K562 (cell line): ENCODE measurements around the gene WDR91. TPM values are rescaled to one million over a fixed set of nuclear protein-coding genes. Genes with fewer than 3 reads are reported as not detected.

Source experiments
- ATAC-seq: fragments of 200-7000 bp; cut with Tn5 transposase; 3 replicates; pipeline ENCODE4 v1.9.1; 2020; ENCODE audit warnings: moderate library complexity
- BruUV-seq: library from RNA; stranded (reverse); fragments of 400-500 nt; replicated peaks from 2 replicates; lab custom pipeline; 2021; lab: Mats Ljungman, UMichigan
- CTCF ChIA-PET: fragments of 300-600 bp; formaldehyde crosslinking; extraction: SDS; loops from one replicate; lab custom pipeline; 2021; ENCODE audit warnings: low intra/inter-chr PET ratio; lab: Yijun Ruan, JAX
- POLR2A ChIA-PET: fragments of 300-600, 350-650 bp; sonication (Branson Sonifier 250); formaldehyde crosslinking; extraction: SDS; loops from one replicate; lab custom pipeline; 2021; ENCODE audit warnings: antibody characterized with exemption, inconsistent platforms; lab: Yijun Ruan, JAX
- DNase-seq, 4 experiments: peaks; one replicate each; pipeline versions ENCODE4 v3.0.0 to v3.0.0-alpha.2; 2011 to 2018; ENCODE audit warnings: low spot score in 3 of 4, mixed read lengths in 3 of 4; ENCODE audit errors: extremely low read depth in 1 of 4
- FAIRE-seq: peaks from 2 replicates; lab custom pipeline; 2011; peaks lifted over from hg19 to GRCh38; lab: Jason Lieb, UNC
- H2AFZ ChIP-seq: 2 replicates; pipeline ENCODE4 v1.6.0; 2011; ENCODE audit warnings: low read depth, low read length, control low read depth, inconsistent platforms
- H3K27ac ChIP-seq: fragments of 200-600 bp; 3 replicates; pipeline ENCODE4 v1.8.0; 2011; ENCODE audit warnings: low read depth, mild to moderate bottlenecking, control low read depth, inconsistent platforms, low read length, moderate library complexity, mixed read lengths; ENCODE audit errors: extremely low read depth
- H3K27me3 ChIP-seq, 2 experiments: fragments of 300-600 bp in 1 of 2; 2 replicates in 1 of 2; 3 replicates in 1 of 2; pipeline versions ENCODE4 v1.6.0 to v1.8.0; 2011; ENCODE audit warnings: inconsistent platforms in 2 of 2, low read length in 2 of 2, mild to moderate bottlenecking in 1 of 2, mixed read lengths in 1 of 2, moderate library complexity in 1 of 2; ENCODE audit not compliant: control insufficient read depth in 2 of 2, insufficient read depth in 2 of 2
- H3K36me3 ChIP-seq: fragments of 300-600 bp; 3 replicates; pipeline ENCODE4 v1.8.0; 2011; ENCODE audit warnings: mild to moderate bottlenecking, low read length, inconsistent platforms; ENCODE audit not compliant: control insufficient read depth, insufficient read depth
- H3K4me1 ChIP-seq, 2 experiments: fragments of 200-600 bp in 1 of 2; replicated peaks in 1 of 2; 2 replicates in 1 of 2; 3 replicates in 1 of 2; pipeline versions ENCODE4 v1.5.1 to v1.8.0; 2011; ENCODE audit warnings: inconsistent platforms in 2 of 2, low read length in 2 of 2, mild to moderate bottlenecking in 1 of 2, mixed read lengths in 1 of 2, moderate library complexity in 1 of 2; ENCODE audit not compliant: control insufficient read depth in 2 of 2, insufficient read depth in 2 of 2
- H3K4me2 ChIP-seq: 2 replicates; pipeline ENCODE4 v1.6.1; 2011; ENCODE audit warnings: low read length, control low read depth, inconsistent platforms, mixed read lengths; ENCODE audit not compliant: insufficient read depth
- H3K4me3 ChIP-seq: fragments of 200-600 bp; sonication (generic), shearing (Covaris generic); 2 replicates; pipeline ENCODE4 v1.5.1; 2016; ENCODE audit warnings: control low read depth, inconsistent platforms
- H3K79me2 ChIP-seq: fragments of 200-600 bp; 3 replicates; pipeline ENCODE4 v1.8.0; 2011; ENCODE audit warnings: low read length, inconsistent platforms; ENCODE audit not compliant: control insufficient read depth, insufficient read depth
- H3K9ac ChIP-seq, 2 experiments: 2 replicates each; pipeline versions ENCODE4 v1.6.0 to v1.6.1; 2011; ENCODE audit warnings: low read depth in 2 of 2, low read length in 2 of 2, control low read depth in 1 of 2, inconsistent platforms in 1 of 2, mild to moderate bottlenecking in 1 of 2, mixed read lengths in 1 of 2; ENCODE audit not compliant: insufficient read depth in 1 of 2
- H3K9me1 ChIP-seq: one replicate; pipeline ENCODE4 v1.6.0; 2011; ENCODE audit warnings: inconsistent platforms, mild to moderate bottlenecking, low read length, moderate library complexity; ENCODE audit not compliant: control insufficient read depth, insufficient read depth
- H3K9me3 ChIP-seq: replicated peaks from 2 replicates; pipeline ENCODE4 v1.5.1; 2011; ENCODE audit warnings: low read depth, low read length, inconsistent platforms; ENCODE audit not compliant: control insufficient read depth, insufficient read depth
- H4K20me1 ChIP-seq: replicated peaks from 2 replicates; pipeline ENCODE4 v1.6.1; 2011; ENCODE audit warnings: low read length, inconsistent platforms, mixed read lengths; ENCODE audit not compliant: control insufficient read depth, insufficient read depth
- BHLHE40 ChIP-seq: IDR thresholded peaks from 2 replicates; pipeline ENCODE4 v1.6.1; 2011; ENCODE audit warnings: low read length, improper control_type of control experiment
- HNRNPL ChIP-seq: fragments of 200-400 bp; formaldehyde crosslinking; IDR thresholded peaks from 2 replicates; pipeline ENCODE4 v1.6.1; 2017; ENCODE audit warnings: low read depth, mild to moderate bottlenecking, low read length
- MLX ChIP-seq, 2 experiments: fragments of 450-650 bp in 1 of 2; sonication (generic) in 1 of 2; formaldehyde crosslinking; conservative IDR thresholded peaks; 2 replicates each; pipeline versions ENCODE4 v1.4.0 to v1.8.1; 2020 to 2022; ENCODE audit warnings: mild to moderate bottlenecking in 1 of 2, missing genetic modification reagents in 1 of 2
- MTA3 ChIP-seq: fragments of 450-650 bp; formaldehyde crosslinking; IDR thresholded peaks from 2 replicates; pipeline ENCODE4 v1.6.1; 2017; ENCODE audit warnings: mild to moderate bottlenecking, borderline replicate concordance
- POLR2G ChIP-seq: fragments of 200-400 bp; formaldehyde crosslinking; IDR thresholded peaks from 2 replicates; pipeline ENCODE4 v1.6.1; 2017; ENCODE audit warnings: low read depth, mild to moderate bottlenecking, antibody characterized with exemption, low read length, moderate library complexity
- PPARD ChIP-seq: fragments of 250-450 bp; sonication (Bioruptor Pico); IDR thresholded peaks from 2 replicates; pipeline ENCODE4 v1.8.0; 2022; ENCODE audit warnings: inconsistent platforms, mild to moderate bottlenecking, moderate library complexity
- PTRF ChIP-seq: fragments of 450-650 bp; IDR thresholded peaks from 2 replicates; pipeline ENCODE4 v1.6.1; 2016; ENCODE audit warnings: mild to moderate bottlenecking, missing genetic modification characterization, missing compliant biosample characterization
- RHOXF2B ChIP-seq: fragments of 250-450 bp; sonication (Bioruptor Pico); conservative IDR thresholded peaks from 2 replicates; pipeline ENCODE4 v1.5.1; 2021
- SOX6 ChIP-seq: fragments of 450-650 bp; IDR thresholded peaks from 2 replicates; pipeline ENCODE4 v1.6.1; 2014; ENCODE audit warnings: mild to moderate bottlenecking
- TFAP4 ChIP-seq: sonication (generic); formaldehyde crosslinking; IDR thresholded peaks from 2 replicates; pipeline ENCODE4 v1.8.0; 2022; ENCODE audit warnings: missing genetic modification reagents, mild to moderate bottlenecking, moderate library complexity, borderline replicate concordance
- ZBTB8A ChIP-seq: fragments of 450-650 bp; IDR thresholded peaks from 2 replicates; pipeline ENCODE4 v1.6.1; 2018; ENCODE audit warnings: mild to moderate bottlenecking, moderate library complexity; ENCODE audit not compliant: partially characterized antibody
- ZNF232 ChIP-seq: sonication (generic); formaldehyde crosslinking; IDR thresholded peaks from 2 replicates; pipeline ENCODE4 v1.8.0; 2022; ENCODE audit warnings: mild to moderate bottlenecking, missing genetic modification reagents
- ZNF324 ChIP-seq: fragments of 250-450 bp; sonication (Bioruptor Pico); IDR thresholded peaks from 2 replicates; pipeline ENCODE4 v1.4.0; 2020; ENCODE audit warnings: mild to moderate bottlenecking
- ZNF77 ChIP-seq: fragments of 250-450 bp; sonication (Bioruptor Pico); IDR thresholded peaks from 2 replicates; pipeline ENCODE4 v1.5.0; 2020
- WGBS: fragments of 100-300 bp; shearing (Covaris generic); methylation state at CpG from one replicate; pipeline ENCODE4 v1.1.6; 2016; ENCODE audit warnings: low coverage, mixed read lengths; ENCODE audit not compliant: insufficient coverage; ENCODE audit errors: missing lambda C conversion rate; 5-methylcytosine and 5-hydroxymethylcytosine counted together
- in situ Hi-C: fragments of 300-500 bp; cut with MboI; formaldehyde crosslinking; loops from 4 replicates; pipeline ENCODE4 v1.15.0; 2018; ENCODE audit warnings: inconsistent platforms, mixed read lengths
- intact Hi-C: fragments of 100-400 bp; cut with micrococcal nuclease; formaldehyde crosslinking; loops from 2 replicates; pipeline ENCODE4 v1.14.2; 2022
- polyA plus RNA-seq, 8 experiments: library from polyadenylated mRNA; depleted of rRNA in 4 of 8; stranded (reverse) in 5 of 8; unstranded in 3 of 8; fragments of >200 nt; fragmentation: Nextera tagmentation in 2 of 8; fragmentation: Illumina TruSeq in 1 of 8; extraction: Ambion mirVana in 2 of 8; extraction: Trizol in 1 of 8; gene quantifications; 2 replicates each; pipeline versions ENCODE4 v1.2.1 to v1.2.3, GENCODE V29; 2011 to 2014; ENCODE audit warnings: inconsistent platforms in 1 of 8, missing spikeins in 1 of 8
- total RNA-seq, 7 experiments: library from RNA; depleted of rRNA in 6 of 7; stranded (reverse); fragments of >200 nt in 6 of 7; fragmentation: Illumina TruSeq in 2 of 7; extraction: Trizol in 2 of 7; gene quantifications; 2 replicates each; pipeline versions ENCODE4 v1.2.1 to v1.2.3, GENCODE V29; 2011 to 2021; ENCODE audit warnings: low replicate concordance in 1 of 7

Gene WDR91
- total and polyA plus RNA-seq, 9 of the 15 experiments (the other 6 are each of a cell fraction or from before 2014, with no cell fraction given) = 1.9 to 18.2 (median 9.8) TPM

DNA sequence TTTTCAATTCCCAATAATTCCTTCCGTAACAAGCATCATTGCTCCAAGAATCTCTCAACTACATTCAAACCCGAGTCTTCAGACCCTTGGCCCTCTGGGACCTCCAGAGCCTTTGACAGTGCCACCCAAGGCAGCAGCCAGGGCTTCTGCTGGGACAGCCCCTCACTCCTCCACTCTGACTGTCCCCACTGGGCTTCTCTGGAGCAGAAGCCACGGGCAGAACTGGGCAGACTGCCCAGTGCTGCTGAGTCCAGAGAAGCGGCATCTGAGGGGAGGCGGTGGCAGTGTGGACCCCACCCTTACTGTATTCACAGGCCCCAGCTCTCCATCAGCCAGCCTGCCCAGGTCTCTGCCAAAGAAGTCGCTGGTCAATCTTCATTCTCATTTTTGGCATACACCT lies 49.7 kb downstream of the WDR91 start:
- H3K9ac ChIP-seq = peak overlapping the region in 1 of 2 experiments; percentile 44; a peak in 1 of 4 replicates
- H3K4me2 ChIP-seq = no peak overlapping the region
- no peaks in the 10 kb centered on the region for H3K9me1 ChIP-seq
- peaks cover 35% of the 10 kb centered on the region for H3K36me3 ChIP-seq
- CTCF ChIA-PET = no interaction called here
- peak overlapping the region; percentile 77 for H3K27ac ChIP-seq
- H2AFZ ChIP-seq = peak overlapping the region; percentile 57; the same call in 1 of the 2 replicates
- no peaks in the 10 kb centered on the region for H3K27me3 ChIP-seq
- peaks cover 40% of the 10 kb centered on the region for H3K9me3 ChIP-seq
- WGBS = 75% methylated on average over 6 of the region's 6 CpGs
- no peak for ATAC-seq
- TF ChIP-seq ZNF232 (CRISPR knock-in tag) = 0 out of 2 replicates have a peak, but pooled peaks have one; percentile 49
- 0 out of 2 replicates have a peak, but pooled peaks have one; percentile 41 for TF ChIP-seq POLR2G
- 0 out of 4 replicates have a peak, but pooled peaks of 1 of the 2 experiments have one; percentile 20 for TF ChIP-seq MLX (CRISPR knock-in tag; conservative IDR thresholded peaks at IDR 0.05)
- no peak for TF ChIP-seq TFAP4
- no peak for TF ChIP-seq SOX6
- 0 out of 2 replicates have a peak, but pooled peaks have one; percentile 10 for TF ChIP-seq BHLHE40
- TF ChIP-seq PPARD = no peak
- 0 out of 2 replicates have a peak, but pooled peaks have one; percentile 8 for TF ChIP-seq RHOXF2B (CRISPR knock-in tag)
- 0 out of 2 replicates have a peak, but pooled peaks have one; percentile 14 for TF ChIP-seq PTRF
- TF ChIP-seq ZNF324 (CRISPR knock-in tag) = no peak
- TF ChIP-seq ZBTB8A = no peak
- TF ChIP-seq HNRNPL = no peak
- TF ChIP-seq ZNF77 (CRISPR knock-in tag) = no peak
- no peak for TF ChIP-seq MTA3
- TF ChIP-seq, all 486 proteins: peak for 6
- no peak overlapping the region for H3K4me3 ChIP-seq
- H3K79me2 ChIP-seq = no peaks in the 10 kb centered on the region
- BruUV-seq = no TSS peak
- POLR2A ChIA-PET = interaction anchor here (0.6 to 2.2 kb wide), 4 partner anchors 11 to 14 kb away, joined by 3 to 11 read pairs (median 8); partner anchors contain the start of gene TMEM140
- FAIRE-seq = no peak
- intact Hi-C loops = loop anchor here (2.0 kb wide), 1 partner anchor 175 kb away; the partner anchor contains the start of gene AGBL3
- peaks cover 12 to 27% of the 10 kb centered on the region in 2 experiments for H3K4me1 ChIP-seq
- DNase-seq = peak in 2 of 4 experiments; percentile 11 to 12
- in situ Hi-C loops = no loop called here
- no peaks in the 10 kb centered on the region for H4K20me1 ChIP-seq
